ENCODE measurements around the gene TRIM63. TPM values are rescaled to one million over a fixed set of nuclear protein-coding genes. Genes with fewer than 3 reads are reported as not detected.
A peak's percentile ranks its signal among the peaks of the same experiment; 100 is the strongest.

The TRIM63 gene
- total RNA-seq, 3 donors from 2014 or later: 0.22 TPM; not detected in 1

DNA sequence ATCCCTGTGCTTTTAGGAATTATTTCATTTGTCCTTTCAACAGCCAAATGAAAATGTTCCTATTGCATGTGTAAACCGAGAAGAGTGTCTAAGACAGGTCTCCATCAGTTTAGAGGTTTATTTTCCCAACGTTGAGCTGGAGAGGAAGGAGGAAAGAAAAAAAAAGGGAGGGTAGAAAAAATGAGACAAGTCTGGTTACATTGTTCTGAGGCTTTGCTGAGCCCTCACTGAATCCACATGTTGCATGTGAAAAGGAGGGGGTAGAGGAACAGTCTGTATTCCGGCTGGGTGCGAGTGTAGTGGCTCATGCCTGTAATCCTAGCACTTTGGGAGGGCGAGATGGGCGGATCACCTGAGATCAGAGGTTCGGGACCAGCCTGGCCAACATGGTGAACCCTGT is 25.0 kb upstream of the TRIM63 start:
- intact Hi-C loops (cut with DNase I, micrococcal nuclease): no loop called here
- DNase-seq: no peak
- Histone ChIP-seq H3K9me3 (no peaks in the 10 kb centered on the region), H3K4me3 (no peak overlapping the region), H3K36me3 (ENCODE audit: low read depth) (no peaks in the 10 kb centered on the region), H3K4me1 (ENCODE audit: low read depth) (no peaks in the 10 kb centered on the region)
- TF ChIP-seq, protein P1, sequence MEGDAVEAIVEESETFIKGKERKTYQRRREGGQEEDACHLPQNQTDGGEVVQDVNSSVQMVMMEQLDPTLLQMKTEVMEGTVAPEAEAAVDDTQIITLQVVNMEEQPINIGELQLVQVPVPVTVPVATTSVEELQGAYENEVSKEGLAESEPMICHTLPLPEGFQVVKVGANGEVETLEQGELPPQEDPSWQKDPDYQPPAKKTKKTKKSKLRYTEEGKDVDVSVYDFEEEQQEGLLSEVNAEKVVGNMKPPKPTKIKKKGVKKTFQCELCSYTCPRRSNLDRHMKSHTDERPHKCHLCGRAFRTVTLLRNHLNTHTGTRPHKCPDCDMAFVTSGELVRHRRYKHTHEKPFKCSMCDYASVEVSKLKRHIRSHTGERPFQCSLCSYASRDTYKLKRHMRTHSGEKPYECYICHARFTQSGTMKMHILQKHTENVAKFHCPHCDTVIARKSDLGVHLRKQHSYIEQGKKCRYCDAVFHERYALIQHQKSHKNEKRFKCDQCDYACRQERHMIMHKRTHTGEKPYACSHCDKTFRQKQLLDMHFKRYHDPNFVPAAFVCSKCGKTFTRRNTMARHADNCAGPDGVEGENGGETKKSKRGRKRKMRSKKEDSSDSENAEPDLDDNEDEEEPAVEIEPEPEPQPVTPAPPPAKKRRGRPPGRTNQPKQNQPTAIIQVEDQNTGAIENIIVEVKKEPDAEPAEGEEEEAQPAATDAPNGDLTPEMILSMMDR (IDR thresholded peaks at IDR 0.05): no peak
- ATAC-seq: no peak

DNA sequence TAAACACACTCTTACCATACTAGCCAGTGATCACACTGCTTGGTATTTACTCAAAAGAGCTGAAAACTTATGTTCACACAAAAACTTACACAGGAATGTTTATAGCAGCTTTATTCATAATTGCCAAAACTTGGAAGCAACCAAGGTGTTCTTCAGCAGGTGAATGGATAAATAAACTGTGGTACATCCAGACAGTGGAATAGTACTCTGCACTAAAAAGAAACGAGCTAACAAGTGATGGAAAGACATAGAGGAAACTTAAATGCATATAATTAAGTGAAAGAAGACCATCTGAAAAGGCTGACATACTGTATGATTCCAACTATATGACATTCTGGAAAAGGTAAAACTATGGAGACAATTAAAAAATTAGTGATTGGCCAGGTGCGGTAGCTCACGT is 23.5 kb upstream of the TRIM63 start:
- ATAC-seq: no peak
- no peaks in the 10 kb centered on the region for H3K4me1 ChIP-seq (ENCODE audit: low read depth)
- no peaks in the 10 kb centered on the region for H3K36me3 ChIP-seq (ENCODE audit: low read depth)
- no peak for DNase-seq
- intact Hi-C loops (cut with DNase I, micrococcal nuclease): no loop called here
- H3K9me3 ChIP-seq: no peaks in the 10 kb centered on the region
- no peak overlapping the region for H3K4me3 ChIP-seq
- TF ChIP-seq, protein P1 (IDR thresholded peaks at IDR 0.05): no peak

DNA sequence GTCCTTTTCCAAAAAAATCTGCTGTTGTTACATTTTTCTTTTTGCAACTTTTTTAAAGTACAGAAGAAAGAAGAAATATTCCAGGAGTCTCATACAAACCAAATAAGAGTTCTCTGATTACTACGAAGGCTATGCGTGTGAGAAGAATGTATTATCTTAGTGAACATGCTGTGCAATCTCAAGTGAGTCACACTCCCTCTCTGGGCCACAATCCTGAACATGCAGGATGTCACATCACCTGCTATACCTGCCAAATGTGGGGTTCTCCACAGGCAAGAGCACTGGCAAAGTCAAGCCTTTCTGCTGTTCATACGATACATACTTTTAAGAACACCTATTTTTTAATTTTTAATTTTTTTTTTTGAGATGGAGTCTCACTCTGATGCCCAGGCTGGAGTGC is 21.7 kb upstream of the TRIM63 start:
- no peak for DNase-seq
- H3K36me3 ChIP-seq (ENCODE audit: low read depth): no peaks in the 10 kb centered on the region
- H3K9me3 ChIP-seq: no peaks in the 10 kb centered on the region
- no peak for ATAC-seq
- intact Hi-C loops (cut with DNase I, micrococcal nuclease): no loop called here
- H3K4me3 ChIP-seq: no peak overlapping the region
- no peaks in the 10 kb centered on the region for H3K4me1 ChIP-seq (ENCODE audit: low read depth)
- TF ChIP-seq, protein P1 (IDR thresholded peaks at IDR 0.05): no peak

DNA sequence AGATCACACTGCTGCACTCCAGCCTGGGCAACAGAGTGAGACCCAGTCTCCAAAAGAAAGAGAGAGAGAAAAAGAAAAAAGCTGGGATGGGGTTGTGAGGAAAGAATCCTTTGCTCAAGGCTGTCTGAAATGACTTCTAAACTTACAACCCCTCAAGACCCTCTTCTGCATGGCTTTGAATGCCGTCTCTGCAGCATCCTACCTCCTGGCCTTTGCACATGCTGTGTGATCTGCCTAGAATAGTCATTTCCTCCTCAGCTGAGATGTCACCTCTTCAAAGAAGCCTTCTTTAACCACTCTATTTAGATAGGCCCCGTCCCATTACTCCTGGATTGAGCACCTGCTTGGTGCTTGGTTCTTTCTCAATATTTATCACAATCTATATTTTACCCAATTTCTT is 17.4 kb upstream of the TRIM63 start:
- Histone ChIP-seq H3K4me3 (no peak overlapping the region), H3K4me1 (ENCODE audit: low read depth) (no peaks in the 10 kb centered on the region), H3K9me3 (no peaks in the 10 kb centered on the region), H3K36me3 (ENCODE audit: low read depth) (no peaks in the 10 kb centered on the region)
- TF ChIP-seq, protein P1 (IDR thresholded peaks at IDR 0.05): no peak
- intact Hi-C loops (cut with DNase I, micrococcal nuclease): no loop called here
- DNase-seq: no peak
- ATAC-seq: no peak

DNA sequence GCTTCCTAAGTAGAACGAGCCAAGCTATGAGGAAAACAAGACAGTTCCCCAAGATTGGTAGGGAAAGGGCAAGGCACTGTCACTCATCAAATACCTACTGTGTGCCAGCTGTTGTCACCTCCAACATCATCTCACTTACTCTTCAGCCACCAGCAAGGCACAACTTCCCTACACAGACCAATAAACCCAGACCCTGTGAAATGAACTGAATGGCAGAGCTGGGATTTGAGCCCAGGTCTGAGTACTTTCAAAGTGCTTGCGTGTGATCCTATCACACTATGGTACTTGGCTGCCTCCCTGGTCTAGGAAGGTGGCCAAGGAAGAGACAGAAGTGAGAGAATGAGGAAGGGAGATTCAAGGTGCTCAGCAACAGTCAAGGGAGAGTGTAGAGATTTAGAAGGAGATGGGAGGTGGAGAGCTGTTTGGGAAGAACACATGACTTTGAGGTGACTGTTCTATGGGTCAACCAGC is 16.7 kb upstream of the TRIM63 start:
- H3K4me3 ChIP-seq: no peak overlapping the region
- ATAC-seq (no peak), DNase-seq (no peak)
- no peaks in the 10 kb centered on the region for H3K9me3 ChIP-seq
- intact Hi-C loops (cut with DNase I, micrococcal nuclease): no loop called here
- H3K36me3 ChIP-seq (ENCODE audit: low read depth): no peaks in the 10 kb centered on the region
- TF ChIP-seq, protein P1 (IDR thresholded peaks at IDR 0.05): no peak
- H3K4me1 ChIP-seq (ENCODE audit: low read depth): no peaks in the 10 kb centered on the region

DNA sequence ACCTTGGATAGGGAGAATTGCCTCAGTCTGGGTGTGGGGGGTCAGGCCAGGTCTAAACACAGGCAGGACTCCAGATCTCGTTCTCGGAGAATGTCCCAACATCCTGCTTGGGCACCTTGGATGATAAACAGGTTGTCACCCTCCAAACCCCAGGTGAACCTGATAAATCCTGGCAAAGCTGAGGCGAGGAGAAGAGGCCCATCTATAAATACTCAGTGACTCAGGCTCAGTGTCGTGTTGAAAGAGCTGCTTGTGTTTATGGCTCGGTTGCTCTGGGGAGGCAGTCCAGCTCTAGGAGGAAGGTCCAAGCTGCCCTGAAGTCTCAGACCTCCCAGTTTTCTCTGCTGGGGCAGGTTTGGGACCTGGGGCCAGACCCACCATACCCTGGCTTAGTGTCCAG is 15.8 kb upstream of the TRIM63 start:
- TF ChIP-seq, protein P1 (IDR thresholded peaks at IDR 0.05): no peak
- no peak for DNase-seq
- peak; percentile 41 for ATAC-seq

More for the DNA sequence above, 15.8 kb upstream of the TRIM63 start:
- H3K4me3 ChIP-seq: no peak overlapping the region
- H3K36me3 ChIP-seq (ENCODE audit: low read depth): no peaks in the 10 kb centered on the region
- H3K4me1 ChIP-seq (ENCODE audit: low read depth): peaks cover 2% of the 10 kb centered on the region
- H3K9me3 ChIP-seq: no peaks in the 10 kb centered on the region
- intact Hi-C loops (cut with DNase I, micrococcal nuclease): no loop called here
